Measurements from ENCODE around the gene TERB1.
"Not testable (repeated sequence)": the region's sequence is repeated elsewhere in the genome, so short reads cannot be mapped to it uniquely, and the experiment has no call there.

Gene TERB1

GRCh38 chr16:66814734-66815133 lies 13.3 kb upstream of the TERB1 start:
- DNase-seq, result no peak

- no peak for DNase-seq
These were observed 9.7 kb upstream of the TERB1 start for GRCh38 chr16:66811043-66811442.

GRCh38 chr16:66810391-66810790 lies 9.0 kb upstream of the TERB1 start:
- no peak for DNase-seq

- DNase-seq, result no peak
These were observed 8.4 kb upstream of the TERB1 start for GRCh38 chr16:66809765-66810164.

- DNase-seq, result no peak
These were observed 775 bp upstream of the TERB1 start for GRCh38 chr16:66802159-66802558.

GRCh38 chr16:66800856-66801255 lies 528 bp downstream of the TERB1 start:
- DNase-seq, result no peak

GRCh38 chr16:66798161-66798560 lies 3.2 kb downstream of the TERB1 start:
- DNase-seq, result no peak

GRCh38 chr16:66793984-66794383 lies 7.4 kb downstream of the TERB1 start:
- not testable (repeated sequence) for DNase-seq

- no peak for DNase-seq
These were observed 11.2 kb downstream of the TERB1 start for GRCh38 chr16:66790130-66790733.

- no peak for DNase-seq
These were observed 14.0 kb downstream of the TERB1 start for GRCh38 chr16:66787427-66787826.

- DNase-seq, result no peak
These were observed 14.8 kb downstream of the TERB1 start for GRCh38 chr16:66786551-66786950.

- no peak for DNase-seq
These were observed 24.9 kb downstream of the TERB1 start for GRCh38 chr16:66776457-66776856.

GRCh38 chr16:66774981-66775380 lies 26.4 kb downstream of the TERB1 start:
- DNase-seq, result no peak

GRCh38 chr16:66758086-66758485 lies 43.3 kb downstream of the TERB1 start:
- DNase-seq, result no peak

GRCh38 chr16:66754819-66755218 lies 46.6 kb downstream of the TERB1 start:
- no peak for DNase-seq

GRCh38 chr16:66754211-66754610 lies 47.2 kb downstream of the TERB1 start:
- DNase-seq, result no peak

GRCh38 chr16:66752958-66753357 lies 48.4 kb downstream of the TERB1 start:
- DNase-seq, result peak in 1 of 5 experiments; percentile 16

GRCh38 chr16:66752379-66752778 lies 49.0 kb downstream of the TERB1 start:
- DNase-seq, result no peak

GRCh38 chr16:66751992-66752322 lies 49.4 kb downstream of the TERB1 start:
- no peak for DNase-seq

GRCh38 chr16:66751303-66751991 lies 49.9 kb downstream of the TERB1 start, which contains the start of gene DYNC1LI2:
DYNC1LI2 (minus strand) TSS chr16:66751609; CDS start chr16:66751591, 18 bp downstream.
- DNase-seq, result peak; percentile 58 to 87 (median 73)

GRCh38 chr16:66751053-66751302 lies 50.4 kb downstream of the TERB1 start:
- peak in 1 of 5 experiments; percentile 9 for DNase-seq

- peak in 1 of 5 experiments; percentile 30 for DNase-seq
These were observed 50.9 kb downstream of the TERB1 start for GRCh38 chr16:66750279-66751052.

- DNase-seq, result peak in 1 of 5 experiments; percentile 81
These were observed 54.7 kb downstream of the TERB1 start for GRCh38 chr16:66746682-66747081.

- no peak for DNase-seq
These were observed 55.3 kb downstream of the TERB1 start for GRCh38 chr16:66746048-66746447.

Data from T-helper 2 cell (primary cell).